ENCODE measurements around the gene TJP3. TPM values are rescaled to one million over a fixed set of nuclear protein-coding genes. Genes with fewer than 3 reads are reported as not detected.

Gene TJP3, protein sequence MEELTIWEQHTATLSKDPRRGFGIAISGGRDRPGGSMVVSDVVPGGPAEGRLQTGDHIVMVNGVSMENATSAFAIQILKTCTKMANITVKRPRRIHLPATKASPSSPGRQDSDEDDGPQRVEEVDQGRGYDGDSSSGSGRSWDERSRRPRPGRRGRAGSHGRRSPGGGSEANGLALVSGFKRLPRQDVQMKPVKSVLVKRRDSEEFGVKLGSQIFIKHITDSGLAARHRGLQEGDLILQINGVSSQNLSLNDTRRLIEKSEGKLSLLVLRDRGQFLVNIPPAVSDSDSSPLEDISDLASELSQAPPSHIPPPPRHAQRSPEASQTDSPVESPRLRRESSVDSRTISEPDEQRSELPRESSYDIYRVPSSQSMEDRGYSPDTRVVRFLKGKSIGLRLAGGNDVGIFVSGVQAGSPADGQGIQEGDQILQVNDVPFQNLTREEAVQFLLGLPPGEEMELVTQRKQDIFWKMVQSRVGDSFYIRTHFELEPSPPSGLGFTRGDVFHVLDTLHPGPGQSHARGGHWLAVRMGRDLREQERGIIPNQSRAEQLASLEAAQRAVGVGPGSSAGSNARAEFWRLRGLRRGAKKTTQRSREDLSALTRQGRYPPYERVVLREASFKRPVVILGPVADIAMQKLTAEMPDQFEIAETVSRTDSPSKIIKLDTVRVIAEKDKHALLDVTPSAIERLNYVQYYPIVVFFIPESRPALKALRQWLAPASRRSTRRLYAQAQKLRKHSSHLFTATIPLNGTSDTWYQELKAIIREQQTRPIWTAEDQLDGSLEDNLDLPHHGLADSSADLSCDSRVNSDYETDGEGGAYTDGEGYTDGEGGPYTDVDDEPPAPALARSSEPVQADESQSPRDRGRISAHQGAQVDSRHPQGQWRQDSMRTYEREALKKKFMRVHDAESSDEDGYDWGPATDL
- total RNA-seq (1 to 10 TPM; 8.2 to 9.0 TPM), total RNA-seq (0.43 to 53.5 (median 10.1) reads per million in 172 experiments)
- 8.5 TPM for polyA plus RNA-seq (2013, experiment 1 of 2)
- 11.3 TPM for polyA plus RNA-seq (2013, experiment 2 of 2)

DNA sequence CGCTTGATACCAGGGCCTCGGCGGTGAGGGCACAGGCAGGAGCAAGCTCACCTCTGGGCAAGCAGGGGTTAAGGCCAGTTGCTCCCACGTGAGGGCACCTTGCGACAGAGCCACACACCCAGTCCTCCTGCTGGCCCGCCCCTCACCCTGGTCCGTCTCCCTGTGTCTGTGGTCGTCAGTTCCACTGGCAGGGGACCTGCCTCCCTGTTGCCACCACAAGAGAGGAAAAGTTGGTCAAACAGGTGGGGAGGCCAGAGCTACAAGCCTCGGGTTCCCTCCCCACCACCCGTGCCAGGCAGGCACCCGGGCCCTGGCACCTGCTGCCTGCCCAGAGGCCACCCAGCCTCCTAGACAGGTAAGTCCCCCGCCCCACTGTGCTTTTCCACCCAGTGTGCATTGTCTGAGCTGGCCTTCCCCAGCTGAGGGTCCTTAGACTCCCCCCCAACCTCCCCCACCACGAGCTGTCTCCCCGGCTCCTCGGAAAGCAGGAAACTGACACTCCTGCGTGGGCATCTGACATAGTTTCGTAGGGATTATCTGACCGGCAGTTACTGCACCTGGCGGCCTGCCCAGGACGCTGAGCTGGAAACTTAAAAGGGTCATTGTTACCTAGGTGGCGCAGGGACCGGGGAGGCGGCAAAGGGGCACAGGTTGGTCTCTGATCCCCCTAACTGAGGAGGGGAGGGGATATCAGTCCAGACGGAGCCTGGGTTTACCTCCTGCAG lies at the start of gene TJP3:
Gene TJP3, plus strand, starts transcription at position 178 of the 725 bp plus-strand sequence. CDS start 20,049 bp downstream, outside the sequence.
- peaks cover 7% of the 10 kb centered on the region for H3K27me3 Mint-ChIP-seq
- peaks cover 2 to 10% of the 10 kb centered on the region in 2 experiments for H3K27me3 ChIP-seq (ENCODE audit: control insufficient read depth in 1 of 2, insufficient read depth in 2 of 2, low read length in 2 of 2)

DNA sequence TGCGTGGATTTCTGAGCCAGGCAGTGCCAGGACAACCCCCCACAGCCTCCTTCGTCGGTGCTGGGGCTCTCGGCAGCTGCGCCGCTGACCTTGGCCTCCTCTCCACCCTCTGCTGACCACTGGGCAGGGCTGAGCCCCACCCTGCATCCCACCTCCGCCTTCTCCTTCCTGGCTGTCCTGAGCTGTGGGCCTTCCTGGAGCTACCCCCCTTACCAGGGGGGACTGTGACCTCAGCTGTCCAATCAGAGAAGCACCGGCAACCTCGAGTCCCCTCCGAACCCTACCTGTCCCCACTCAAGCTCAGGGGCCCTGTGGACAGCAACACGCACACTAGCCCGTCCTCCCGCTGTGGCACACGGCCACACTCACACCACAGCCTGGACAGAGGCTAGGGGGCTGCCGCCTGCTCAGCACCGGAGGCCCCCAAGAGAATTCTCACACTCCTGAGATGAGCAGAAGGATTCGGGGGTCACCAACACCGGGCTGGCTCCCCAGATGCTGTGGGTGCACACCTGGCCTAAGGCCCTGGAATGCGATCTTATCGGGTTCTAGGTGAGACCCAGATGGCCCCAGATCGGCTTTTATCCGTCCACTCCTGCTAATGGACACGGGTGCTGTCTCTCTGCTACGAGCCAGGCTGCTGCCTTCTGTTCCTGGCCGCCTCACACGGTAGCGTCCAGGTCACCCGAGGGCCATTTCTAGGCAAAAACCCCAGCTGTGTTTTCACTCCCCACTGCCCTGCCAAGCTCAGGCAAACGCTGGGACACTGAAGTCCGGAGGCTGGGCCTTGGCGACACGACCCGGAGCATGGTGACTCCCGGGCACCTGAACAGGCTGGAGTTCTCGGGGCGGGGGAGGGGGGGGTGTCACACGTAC lies 49.1 kb upstream of the TJP3 start:
- no peak overlapping the region for H3K4me3 ChIP-seq (ENCODE audit: low read length)
- Mint-ChIP-seq H3K4me3 (no peak overlapping the region), H3K9me3 (no peaks in the 10 kb centered on the region), H3K27ac (no peak overlapping the region), H3K36me3 (ENCODE audit: low read depth) (peaks cover 36% of the 10 kb centered on the region), H3K27me3 (no peaks in the 10 kb centered on the region), H3K4me1 (ENCODE audit: low read depth) (no peaks in the 10 kb centered on the region)
- ATAC-seq (ENCODE audit: poor library complexity) (no peak), DNase-seq (no peak)
- H3K4me1 ChIP-seq (ENCODE audit: insufficient read depth, low read length): no peaks in the 10 kb centered on the region
- no peaks in the 10 kb centered on the region for H3K27me3 ChIP-seq (ENCODE audit: control insufficient read depth in 1 of 2, insufficient read depth in 2 of 2, low read length in 2 of 2)
- H3K27ac ChIP-seq (ENCODE audit: low read depth in 1 of 2, low read length in 2 of 2): no peak overlapping the region
- peaks cover 0 to 20% of the 10 kb centered on the region in 2 experiments for H3K9me3 ChIP-seq (ENCODE audit: control insufficient read depth in 1 of 2, insufficient read depth in 1 of 2, low read length in 2 of 2)
- TF ChIP-seq, protein P1, sequence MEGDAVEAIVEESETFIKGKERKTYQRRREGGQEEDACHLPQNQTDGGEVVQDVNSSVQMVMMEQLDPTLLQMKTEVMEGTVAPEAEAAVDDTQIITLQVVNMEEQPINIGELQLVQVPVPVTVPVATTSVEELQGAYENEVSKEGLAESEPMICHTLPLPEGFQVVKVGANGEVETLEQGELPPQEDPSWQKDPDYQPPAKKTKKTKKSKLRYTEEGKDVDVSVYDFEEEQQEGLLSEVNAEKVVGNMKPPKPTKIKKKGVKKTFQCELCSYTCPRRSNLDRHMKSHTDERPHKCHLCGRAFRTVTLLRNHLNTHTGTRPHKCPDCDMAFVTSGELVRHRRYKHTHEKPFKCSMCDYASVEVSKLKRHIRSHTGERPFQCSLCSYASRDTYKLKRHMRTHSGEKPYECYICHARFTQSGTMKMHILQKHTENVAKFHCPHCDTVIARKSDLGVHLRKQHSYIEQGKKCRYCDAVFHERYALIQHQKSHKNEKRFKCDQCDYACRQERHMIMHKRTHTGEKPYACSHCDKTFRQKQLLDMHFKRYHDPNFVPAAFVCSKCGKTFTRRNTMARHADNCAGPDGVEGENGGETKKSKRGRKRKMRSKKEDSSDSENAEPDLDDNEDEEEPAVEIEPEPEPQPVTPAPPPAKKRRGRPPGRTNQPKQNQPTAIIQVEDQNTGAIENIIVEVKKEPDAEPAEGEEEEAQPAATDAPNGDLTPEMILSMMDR (IDR thresholded peaks at IDR 0.05): no peak
- ChIA-PET CTCF (no interaction called here), POLR2A (no interaction called here)
- intact Hi-C loops (cut with DNase I, micrococcal nuclease): no loop called here
- peaks cover 54% of the 10 kb centered on the region for H3K36me3 ChIP-seq (ENCODE audit: insufficient read depth, low read length)

More for the DNA sequence above, at the start of gene TJP3:
- Mint-ChIP-seq H3K9me3 (no peaks in the 10 kb centered on the region), H3K4me3 (no peak within 1 kb of the TSS), H3K4me1 (ENCODE audit: low read depth) (peaks cover 6% of the 10 kb centered on the region), H3K27ac (no peak within 1 kb of the TSS), H3K36me3 (ENCODE audit: low read depth) (no peaks in the 10 kb centered on the region)
- CTCF ChIA-PET: interaction anchor here (0.7 kb wide), 1 partner anchor 13 kb away, joined by 3 read pairs; no protein-coding TSS in a partner anchor
- TF ChIP-seq, protein P1 (IDR thresholded peaks at IDR 0.05): no peak
- no peak within 1 kb of the TSS for H3K27ac ChIP-seq (ENCODE audit: low read depth in 1 of 2, low read length in 2 of 2)
- intact Hi-C loops (cut with DNase I, micrococcal nuclease): loop anchor here in 1 of 2 experiments (5.0 kb wide), 1 partner anchor 121 kb away; the partner anchor contains the start of gene GIPC3
- DNase-seq (no peak), ATAC-seq (ENCODE audit: poor library complexity) (no peak)
- H3K36me3 ChIP-seq (ENCODE audit: insufficient read depth, low read length): no peaks in the 10 kb centered on the region
- POLR2A ChIA-PET: no interaction called here
- H3K4me1 ChIP-seq (ENCODE audit: insufficient read depth, low read length): peaks cover 8% of the 10 kb centered on the region
- H3K4me3 ChIP-seq (ENCODE audit: low read length): no peak within 1 kb of the TSS
- peaks cover 0 to 5% of the 10 kb centered on the region in 2 experiments for H3K9me3 ChIP-seq (ENCODE audit: control insufficient read depth in 1 of 2, insufficient read depth in 1 of 2, low read length in 2 of 2)

Measured in CD4-positive, alpha-beta T cell (primary cell).